Activated T-cell treated with anti-CD3 and anti-CD28 coated beads, Interleukin-2, amount 50 U/mL, for 48 hours (primary cell): Measurements from ENCODE around the gene NKTR.

Experiments
- DNase-seq, 2 experiments: peaks; one replicate each; pipeline ENCODE4 v3.0.0-alpha.2; 2020

Gene NKTR

DNA sequence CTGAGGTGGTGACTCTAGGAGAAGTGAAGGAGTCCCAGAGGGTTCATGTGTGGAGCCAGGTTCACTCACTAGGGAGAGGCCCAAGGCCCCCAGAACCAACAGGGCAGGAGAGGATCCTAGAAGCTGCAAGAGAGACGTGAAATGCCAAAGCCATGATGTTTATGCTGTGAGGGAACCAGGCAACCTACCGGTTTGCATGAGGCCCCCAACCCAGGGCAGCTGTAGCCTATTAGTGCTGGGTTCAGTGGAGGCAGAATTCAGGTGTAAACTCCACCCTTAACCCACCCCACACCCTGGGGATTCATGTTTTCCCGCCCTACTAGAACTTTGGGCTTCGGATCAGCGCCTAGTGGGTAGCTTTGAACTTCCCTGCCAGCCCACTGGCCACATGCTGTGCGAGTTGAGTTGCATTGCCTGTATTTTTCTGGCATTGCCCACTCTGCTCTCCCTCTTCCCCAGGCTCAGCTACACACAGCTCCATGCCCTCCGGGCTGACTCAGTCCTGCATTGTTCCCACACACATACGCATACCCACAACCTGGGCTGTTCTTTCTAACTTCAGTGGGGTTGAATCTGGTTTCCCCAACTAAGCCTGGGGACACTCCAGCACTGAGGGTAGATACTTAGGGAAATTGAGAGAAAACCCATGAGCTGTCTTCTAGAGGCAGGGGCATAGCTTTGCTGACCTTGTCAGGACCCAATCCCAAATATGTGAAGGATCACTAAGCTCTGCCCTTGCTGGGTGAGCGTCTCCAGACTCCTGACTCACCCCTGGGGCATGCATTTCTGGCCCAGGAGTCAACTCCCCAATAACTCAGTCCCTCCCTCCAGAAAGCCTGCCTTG lies 51.0 kb downstream of the NKTR start:
- no peak for DNase-seq

DNA sequence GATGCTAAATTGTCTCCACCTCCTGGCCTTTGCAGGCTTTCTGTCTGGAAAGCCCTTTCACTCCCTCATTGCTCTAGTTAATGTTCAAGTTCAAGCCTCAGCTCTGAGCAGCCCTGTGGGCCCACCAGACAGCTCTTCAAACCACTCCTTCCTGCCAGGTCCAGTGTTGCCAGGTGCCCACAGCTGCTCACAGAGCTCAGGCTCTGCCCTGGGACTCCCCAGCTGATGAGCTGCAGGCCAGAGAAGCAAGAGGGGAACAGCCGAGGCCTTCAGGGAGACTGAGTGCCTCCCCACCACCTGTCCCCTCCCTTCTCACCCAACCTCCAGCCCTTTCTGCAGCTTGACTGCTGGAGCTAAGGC lies 51.7 kb downstream of the NKTR start:
- no peak for DNase-seq

DNA sequence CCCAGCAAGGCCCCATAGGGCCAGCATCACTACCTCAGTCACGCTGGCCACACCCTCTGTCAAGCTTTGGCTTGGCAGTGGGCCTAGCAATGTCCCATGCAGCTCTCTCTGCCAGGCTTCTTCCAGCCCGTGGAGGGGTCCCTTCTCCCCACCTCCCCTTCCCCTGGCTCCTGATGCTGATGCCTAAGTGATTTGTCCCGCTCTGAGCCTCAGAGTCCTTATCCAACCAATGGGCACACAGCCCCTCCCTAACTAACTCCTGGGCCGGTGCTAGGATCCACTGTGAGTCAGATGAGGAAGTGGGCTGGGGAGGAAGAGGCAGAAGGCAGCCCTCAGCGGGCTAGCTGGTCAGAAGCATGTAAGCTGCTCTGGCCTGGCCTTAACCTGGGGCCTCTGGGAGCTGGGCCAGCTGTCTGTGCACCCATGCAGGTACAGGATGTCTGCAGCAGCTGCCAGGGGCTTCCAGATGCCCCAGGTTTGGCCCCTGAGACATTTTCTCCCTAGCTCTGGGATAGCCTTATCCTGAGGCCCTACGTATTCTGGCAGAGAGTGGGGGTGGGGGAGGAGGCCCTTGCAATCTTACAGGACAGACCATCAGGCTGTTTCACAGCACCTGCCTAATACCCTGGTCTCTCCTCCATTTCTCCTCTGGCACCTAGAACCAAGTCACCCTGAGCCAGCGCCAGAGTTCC lies 52.3 kb downstream of the NKTR start:
- no peak for DNase-seq

DNA sequence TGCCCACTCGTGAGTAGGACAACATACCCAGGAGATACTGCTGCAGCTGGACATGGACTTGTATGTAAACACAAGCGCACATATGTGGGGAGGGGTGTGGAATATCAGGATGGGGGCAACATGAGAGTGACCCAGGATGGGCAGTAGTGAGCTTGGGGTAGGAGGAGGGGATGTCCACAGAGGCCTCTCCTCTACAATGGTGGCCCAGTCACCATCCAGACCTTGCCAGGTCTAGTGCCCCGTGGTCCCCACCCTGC lies 52.7 kb downstream of the NKTR start:
- no peak for DNase-seq

DNA sequence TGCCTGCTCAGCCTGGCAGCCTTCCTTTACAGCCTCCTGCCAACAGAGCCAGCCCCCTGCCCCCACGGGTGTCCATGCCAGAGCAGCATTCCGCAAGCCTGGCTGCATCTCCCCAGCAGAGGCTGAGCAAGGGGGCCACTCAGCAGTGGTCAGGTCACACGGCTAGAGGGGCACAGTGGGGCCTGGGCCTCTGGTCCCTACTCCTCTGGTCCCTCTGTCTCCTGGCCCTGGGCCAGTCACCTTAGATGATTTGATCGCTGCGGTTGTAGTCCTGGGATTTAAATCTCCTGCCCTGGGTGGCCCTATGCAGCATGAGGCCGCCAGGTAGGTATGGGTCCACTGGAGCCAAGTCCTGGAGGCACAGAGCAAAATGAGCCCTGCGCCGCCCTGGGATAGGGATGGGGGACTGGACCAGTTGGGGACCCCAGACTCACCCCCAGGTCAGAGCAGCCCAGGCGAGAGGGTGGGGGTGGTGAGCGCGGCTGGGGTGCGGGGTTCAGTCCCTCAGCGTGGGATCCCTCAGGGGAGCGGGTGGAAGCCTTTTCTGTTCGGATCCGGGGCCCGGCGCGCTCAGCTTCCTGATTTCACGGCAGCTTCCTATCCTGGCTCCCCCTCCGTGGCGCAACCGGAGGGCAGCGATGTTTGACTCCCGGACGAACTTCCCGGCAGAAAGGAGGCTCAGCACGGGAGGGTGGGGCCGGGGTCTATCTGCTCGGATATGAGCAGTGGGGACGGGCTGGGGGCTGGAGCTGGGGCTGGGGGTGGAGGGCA lies 53.3 kb downstream of the NKTR start, which contains the start of gene ZBTB47:
ZBTB47 (plus strand) TSS at position 138 of the 771 bp plus-strand sequence. CDS start 4,659 bp downstream, outside the sequence.
- peak in 1 of 2 experiments; percentile 25 for DNase-seq

DNA sequence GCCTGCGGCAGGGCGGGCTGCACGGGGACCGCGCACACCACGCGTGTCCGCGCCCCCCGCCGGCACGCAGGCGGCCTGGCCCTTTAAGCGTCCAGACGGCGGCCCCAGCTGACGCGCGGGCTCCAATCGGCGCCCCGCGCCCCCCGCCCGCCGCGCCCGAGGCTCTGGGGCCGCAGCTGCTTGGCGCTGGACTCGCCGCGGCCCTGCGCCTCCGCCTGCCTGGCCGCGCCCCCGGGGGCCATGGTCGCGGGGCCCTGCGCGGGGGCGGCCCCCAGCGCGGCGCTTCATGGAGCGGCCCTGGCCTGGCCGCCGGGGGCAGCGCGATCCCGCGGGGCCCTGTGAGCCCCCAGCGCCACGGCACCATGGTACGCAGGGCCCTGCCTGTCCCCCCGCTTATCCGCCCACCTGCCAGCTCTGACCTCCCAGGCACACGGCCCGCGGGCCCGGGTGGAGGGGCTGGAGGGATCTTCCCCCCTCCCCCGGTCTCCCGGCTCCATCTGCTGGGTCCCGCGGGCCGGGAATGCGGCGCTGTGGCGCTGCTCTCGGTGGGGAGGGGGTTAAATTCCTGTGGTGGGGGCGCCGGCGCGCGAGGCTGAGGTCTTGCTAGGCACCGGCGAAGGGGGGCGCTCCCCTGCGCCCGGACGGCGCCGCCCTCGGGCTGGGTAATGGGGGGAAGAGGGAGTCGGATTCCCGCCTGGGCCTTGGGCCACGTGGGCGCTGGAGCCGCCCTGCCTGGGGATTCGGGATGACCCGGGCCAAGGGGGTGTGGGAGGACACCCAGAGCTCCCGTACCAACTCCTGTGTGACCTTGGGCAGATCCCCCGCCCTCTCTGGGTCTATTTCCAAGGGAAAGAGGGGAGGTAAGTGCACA lies 54.1 kb downstream of the NKTR start:
- DNase-seq, result no peak

DNA sequence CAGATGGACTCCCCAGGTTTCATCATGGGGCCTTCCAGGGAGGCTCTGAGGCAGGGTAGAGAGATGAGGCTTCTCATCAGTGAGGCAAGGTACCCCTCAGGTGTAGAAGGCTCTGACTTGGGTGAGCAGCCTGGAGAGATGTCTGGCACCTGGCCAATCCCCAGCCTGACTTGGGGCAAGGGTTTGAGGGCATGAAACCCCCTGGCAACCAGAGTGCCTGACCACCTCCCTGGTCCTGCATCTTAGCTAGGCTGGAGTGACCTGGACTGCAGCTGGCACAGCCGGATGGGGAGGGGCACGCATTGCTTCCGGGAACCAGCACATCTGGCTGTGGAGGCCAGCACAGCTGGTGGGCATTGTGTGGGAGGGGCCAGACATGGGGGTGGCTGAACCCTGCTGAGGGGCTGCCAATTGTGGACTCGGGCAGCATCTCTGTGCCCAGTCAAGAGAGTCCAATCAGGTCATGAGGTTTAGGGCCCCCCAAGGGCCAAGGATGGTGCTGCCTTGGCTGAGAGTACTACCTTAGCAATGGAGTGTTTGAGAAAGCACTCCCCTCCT lies 54.9 kb downstream of the NKTR start:
- DNase-seq, result no peak

DNA sequence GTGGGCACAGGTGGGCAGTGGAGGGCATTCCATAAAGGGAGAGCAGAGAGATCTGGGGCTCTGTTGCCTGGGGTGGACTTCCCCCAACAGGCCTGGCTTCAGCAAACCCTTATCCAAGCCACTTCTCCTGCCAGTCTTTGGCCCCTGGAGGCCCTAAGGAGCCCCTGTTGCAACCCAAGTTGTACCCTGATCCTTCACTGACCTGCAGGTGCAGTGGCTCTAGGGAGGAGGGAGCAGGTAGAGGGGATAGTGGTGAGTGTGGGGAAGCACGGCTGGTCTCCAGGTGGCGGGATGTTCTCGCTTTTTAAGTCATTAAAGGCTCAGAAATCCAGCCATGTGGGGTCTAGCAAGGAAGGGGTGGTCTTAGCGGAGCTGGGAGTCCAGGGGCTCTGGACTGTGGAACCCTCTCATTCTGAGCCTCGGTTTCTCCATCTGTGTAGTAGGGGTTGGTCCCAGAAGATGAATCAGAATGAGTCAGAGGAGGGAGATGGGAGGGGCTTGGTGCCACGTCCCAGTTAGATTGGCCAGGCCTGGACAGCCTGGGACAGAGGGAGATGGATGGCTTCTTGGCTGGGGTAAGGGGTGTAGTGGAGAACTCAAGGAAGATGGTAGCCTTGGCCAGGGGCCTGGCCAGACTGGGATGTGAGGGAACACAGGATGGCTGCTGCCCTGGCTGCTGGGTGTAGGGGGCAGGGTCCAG lies 55.6 kb downstream of the NKTR start:
- DNase-seq, result peak; percentile 17 to 19

DNA sequence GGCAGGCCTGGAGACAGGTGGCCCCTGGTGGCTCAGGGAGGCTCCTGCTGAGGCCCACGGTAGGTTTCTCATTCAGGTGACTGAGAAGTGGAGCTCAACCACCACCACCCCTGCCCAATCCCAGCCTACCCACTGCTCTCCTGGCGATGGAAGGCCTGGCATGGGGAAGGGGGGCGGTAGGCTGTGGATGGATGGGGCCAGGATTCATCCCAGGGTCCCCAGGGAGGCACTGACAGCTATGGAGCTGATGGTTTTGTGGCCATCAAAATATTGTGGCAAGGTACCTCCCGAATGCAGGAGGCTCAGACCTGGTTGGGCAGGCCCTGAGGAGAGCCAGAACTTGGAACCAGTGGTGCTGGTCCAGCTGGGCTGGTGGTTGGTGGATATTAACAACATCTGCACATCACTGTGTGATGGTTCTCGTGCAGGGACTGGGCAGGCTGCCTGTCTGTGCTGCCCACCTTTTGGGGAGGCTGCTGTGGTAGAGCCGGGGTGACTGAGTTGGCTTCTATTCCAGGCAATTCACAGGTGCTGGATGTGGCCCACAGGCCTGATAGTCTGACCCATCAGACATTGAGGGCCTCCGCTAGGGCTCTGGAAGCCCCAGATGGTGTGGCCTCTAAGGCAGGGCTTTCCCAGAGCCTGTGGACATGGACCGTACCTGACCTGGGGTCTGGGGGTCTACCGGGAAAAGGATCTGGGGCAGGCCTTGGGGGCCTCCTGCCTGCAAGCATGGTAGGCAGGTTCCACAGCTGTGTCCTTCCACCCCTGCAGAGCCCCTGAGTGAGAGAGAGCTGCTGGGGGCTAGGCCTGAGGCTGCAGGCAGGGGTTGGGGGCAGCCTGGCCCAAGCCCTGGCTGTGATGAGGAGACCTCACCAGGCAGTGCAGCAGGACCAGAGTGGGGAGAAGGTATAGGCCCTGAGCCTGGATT lies 56.5 kb downstream of the NKTR start:
- peak in 1 of 2 experiments; percentile 17 for DNase-seq

DNA sequence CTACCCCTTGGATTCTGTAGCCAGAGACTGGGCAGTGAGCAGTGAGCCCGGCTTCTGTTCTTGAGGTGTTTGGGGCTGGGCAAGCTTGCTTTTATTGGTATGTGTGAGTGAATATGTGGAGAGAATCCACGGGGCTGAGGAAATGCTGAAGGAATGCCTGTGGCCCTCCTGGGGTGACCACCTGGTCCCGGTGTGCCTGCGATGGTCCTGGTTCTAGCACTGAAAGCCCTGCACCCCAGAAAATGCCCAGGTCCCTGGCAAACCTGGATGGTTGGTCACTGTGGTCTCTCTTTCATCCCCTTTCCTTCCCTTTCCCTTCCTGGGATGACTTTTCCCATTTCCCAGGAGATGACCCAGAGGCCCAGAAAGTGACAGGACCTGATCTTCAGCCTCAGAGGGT lies 57.2 kb downstream of the NKTR start:
- no peak for DNase-seq

DNA sequence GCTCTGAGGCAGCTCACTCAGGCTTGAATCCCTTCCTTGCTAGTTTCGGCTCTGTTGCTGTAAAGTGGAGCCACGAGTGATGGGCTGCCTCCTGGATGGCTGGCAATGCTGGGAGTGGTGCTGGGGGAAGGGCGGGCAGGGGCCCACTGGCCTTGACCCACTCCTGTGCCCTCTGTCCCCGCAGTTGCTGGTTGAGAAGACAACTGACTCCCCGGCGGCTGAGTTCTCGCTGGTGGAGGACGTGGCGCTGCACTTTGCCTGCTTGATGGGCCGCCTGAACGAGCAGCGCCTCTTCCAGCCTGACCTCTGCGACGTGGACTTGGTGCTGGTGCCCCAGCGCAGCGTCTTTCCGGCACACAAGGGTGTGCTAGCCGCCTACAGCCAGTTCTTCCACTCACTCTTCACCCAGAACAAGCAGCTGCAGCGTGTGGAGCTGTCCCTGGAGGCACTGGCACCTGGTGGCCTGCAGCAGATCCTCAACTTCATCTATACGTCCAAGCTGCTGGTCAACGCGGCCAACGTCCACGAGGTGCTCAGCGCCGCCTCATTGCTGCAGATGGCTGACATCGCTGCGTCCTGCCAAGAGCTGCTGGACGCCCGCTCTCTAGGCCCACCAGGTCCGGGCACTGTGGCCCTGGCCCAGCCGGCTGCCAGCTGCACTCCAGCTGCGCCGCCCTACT lies 57.7 kb downstream of the NKTR start:
- no peak for DNase-seq

DNA sequence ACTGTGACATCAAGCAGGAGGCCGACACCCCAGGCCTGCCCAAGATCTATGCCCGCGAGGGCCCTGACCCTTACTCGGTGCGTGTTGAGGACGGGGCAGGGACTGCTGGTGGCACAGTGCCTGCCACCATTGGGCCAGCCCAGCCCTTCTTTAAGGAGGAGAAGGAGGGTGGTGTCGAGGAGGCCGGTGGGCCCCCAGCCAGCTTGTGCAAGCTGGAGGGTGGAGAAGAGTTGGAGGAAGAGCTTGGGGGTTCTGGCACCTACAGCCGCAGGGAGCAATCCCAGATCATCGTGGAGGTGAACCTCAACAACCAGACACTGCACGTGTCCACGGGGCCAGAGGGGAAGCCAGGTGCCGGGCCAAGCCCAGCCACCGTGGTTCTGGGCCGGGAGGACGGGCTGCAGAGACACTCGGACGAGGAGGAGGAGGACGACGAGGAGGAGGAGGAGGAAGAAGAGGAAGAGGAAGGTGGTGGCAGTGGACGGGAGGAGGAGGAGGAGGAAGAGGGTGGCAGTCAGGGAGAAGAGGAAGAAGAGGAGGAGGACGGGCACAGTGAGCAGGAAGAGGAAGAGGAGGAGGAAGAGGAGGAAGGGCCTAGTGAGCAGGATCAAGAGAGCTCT lies 58.4 kb downstream of the NKTR start:
- DNase-seq, result no peak

DNA sequence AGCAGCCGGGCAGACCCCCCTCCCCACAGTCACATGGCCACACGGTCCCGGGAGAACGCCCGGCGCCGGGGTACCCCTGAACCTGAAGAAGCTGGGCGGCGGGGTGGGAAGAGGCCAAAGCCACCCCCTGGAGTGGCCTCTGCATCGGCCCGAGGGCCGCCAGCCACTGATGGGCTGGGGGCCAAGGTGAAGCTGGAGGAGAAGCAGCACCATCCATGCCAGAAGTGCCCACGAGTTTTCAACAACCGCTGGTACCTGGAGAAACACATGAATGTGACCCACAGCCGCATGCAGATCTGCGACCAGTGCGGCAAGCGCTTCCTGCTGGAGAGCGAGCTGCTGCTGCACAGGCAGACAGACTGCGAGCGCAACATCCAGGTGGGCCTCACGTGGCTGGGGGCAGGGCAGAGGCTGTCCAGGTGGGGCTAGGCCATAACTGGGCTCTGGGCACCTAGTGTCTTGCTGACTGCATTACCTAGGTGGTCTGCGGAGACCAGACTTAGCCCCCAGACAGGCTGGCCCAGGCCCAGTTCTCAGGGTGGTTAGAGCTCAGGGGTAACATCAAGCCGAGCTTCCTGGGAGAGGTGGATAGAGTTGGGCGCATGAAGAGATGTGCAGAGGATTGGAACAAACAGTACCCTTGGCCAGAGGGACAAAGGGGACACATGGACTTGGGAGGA lies 59.1 kb downstream of the NKTR start:
- DNase-seq, result peak in 1 of 2 experiments; percentile 16

DNA sequence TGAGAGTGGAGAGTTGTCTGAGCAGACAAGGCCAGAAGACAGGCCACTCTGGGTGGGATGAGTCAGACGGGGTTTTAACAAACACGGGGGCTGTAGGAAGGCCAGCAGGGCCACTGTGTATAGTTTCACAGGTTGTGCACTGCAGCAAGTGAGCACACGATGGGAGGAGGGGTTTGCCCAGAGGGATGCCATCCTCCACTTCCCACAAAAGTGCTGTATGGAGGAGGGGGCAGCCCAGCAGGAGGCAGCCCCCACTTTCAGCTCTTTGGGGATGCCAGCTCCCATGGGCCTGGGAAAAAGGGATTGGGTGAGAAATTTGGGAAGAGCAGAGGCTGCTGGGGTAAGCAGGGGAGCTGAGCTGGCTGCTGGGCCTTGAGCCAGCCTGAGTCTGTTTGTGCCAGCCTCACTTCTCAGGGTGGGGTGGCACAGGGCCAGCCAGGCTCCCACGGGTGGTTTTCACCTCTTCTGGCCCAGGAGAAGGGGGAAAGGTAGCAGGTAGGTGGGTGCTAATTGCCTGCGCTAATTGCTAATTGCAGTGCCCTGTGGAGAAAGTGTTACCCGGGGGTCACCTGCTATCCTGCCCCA lies 59.7 kb downstream of the NKTR start:
- DNase-seq, result peak in 1 of 2 experiments; percentile 7

DNA sequence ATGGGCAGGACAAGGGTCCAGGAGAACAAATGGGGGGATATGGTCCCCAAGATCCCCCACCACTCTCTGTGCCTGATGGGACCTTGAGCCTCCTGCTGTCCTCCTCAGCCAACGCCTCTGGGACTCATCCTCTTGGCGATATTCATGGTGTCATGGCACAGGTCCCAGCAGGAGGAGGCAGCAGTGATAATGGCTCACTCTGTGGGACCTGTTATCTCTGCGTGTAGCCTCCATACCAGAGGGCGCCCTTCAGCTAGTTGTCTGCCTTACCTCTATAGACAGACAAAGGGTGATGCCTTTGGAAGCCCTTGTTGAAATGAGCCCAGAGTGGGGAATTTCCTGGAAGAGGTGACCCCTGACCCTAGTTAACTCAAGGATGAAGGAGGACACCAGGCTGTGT lies 60.4 kb downstream of the NKTR start:
- peak; percentile 17 to 28 for DNase-seq

DNA sequence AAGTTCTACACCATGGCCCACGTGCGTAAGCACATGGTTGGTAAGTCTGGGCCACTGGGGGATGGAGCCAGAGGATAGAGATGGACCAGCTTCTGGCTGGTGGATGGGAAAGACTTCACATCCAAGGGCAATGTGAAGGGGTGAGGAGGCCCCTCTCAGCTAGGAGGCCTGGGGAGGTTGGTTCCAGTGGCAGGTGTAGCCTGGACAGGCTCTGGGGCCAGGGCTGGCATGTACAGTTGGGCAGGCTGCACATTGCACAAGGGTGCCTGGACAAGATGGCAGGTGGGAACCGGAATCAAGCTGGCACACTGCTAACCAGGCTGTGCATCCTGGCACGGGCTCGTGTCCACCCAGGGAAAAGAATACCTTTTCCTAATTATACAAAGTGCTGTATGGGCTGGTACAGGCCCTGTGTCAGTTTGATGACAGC lies 61.1 kb downstream of the NKTR start:
- DNase-seq, result peak in 1 of 2 experiments; percentile 13

DNA sequence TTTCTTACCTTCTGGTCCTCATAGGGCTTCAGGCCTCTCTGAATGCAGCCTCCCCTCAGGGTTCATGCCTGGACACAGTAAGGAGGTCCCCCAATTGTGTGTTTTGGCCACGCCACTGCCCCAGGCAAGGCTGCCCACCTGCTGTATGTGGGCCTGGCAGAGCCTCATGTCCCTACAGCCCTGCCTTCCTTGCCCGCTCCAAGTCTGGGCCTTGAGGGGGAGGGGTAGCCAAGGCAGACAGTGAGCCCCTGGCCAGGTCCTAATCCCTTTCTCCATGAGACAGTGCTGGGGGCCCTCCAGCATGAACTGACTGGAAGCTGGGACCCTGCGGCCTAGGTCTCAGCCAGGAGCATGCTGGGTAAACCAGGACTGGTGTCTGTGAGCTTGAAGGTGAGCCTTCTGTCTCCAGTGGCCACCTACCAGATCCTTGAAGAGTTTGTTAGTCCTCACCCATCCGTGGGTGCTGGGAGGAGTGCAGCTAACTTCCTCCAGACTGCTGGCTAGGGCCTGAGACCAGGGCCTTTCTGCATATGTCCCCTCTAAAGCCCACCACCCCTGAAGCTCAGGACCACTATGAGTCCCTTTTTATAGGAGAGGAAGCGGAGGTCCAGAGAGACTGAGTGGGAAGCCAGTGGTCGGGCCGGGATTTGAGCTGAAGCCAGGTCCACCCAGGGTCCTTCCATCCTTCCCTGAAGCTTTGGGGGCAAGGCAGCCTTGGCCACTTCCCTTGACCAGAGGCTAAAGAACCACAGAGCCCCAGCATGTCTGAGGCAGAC lies 61.7 kb downstream of the NKTR start:
- peak; percentile 12 to 14 for DNase-seq
